HG03378 (cell line): Measurements from ENCODE around the gene COX10.

Experiments
- ATAC-seq: cut with Tn5 transposase; IDR thresholded peaks from one replicate; pipeline ENCODE4 v1.9.1; 2021; ENCODE audit warnings: mild to moderate bottlenecking, moderate library complexity; ENCODE audit not compliant: unreplicated experiment

Gene COX10

GRCh38 chr17:14068542-14069250, 608 bp upstream of the COX10 start:
- peak; percentile 10 for ATAC-seq

- no peak for ATAC-seq
Observed at GRCh38 chr17:14070344-14070984, 1.2 kb downstream of the COX10 start.

GRCh38 chr17:14072881-14073280, 3.6 kb downstream of the COX10 start:
- ATAC-seq: no peak

GRCh38 chr17:14078027-14078426, 8.7 kb downstream of the COX10 start:
- ATAC-seq: no peak

- no peak for ATAC-seq
Observed at GRCh38 chr17:14080847-14081251, 11.5 kb downstream of the COX10 start.

GRCh38 chr17:14082848-14083247, 13.5 kb downstream of the COX10 start:
- ATAC-seq: no peak

- no peak for ATAC-seq
Observed at GRCh38 chr17:14084955-14085354, 15.7 kb downstream of the COX10 start.

- no peak for ATAC-seq
Observed at GRCh38 chr17:14086189-14086588, 16.9 kb downstream of the COX10 start.

- ATAC-seq: no peak
Observed at GRCh38 chr17:14089179-14089578, 19.9 kb downstream of the COX10 start.

GRCh38 chr17:14091367-14091766, 22.1 kb downstream of the COX10 start:
- ATAC-seq: no peak

- ATAC-seq: no peak
Observed at GRCh38 chr17:14092808-14093207, 23.5 kb downstream of the COX10 start.

GRCh38 chr17:14094676-14095601, 25.6 kb downstream of the COX10 start:
- no peak for ATAC-seq

GRCh38 chr17:14095631-14096030, 26.3 kb downstream of the COX10 start:
- ATAC-seq: no peak

GRCh38 chr17:14098246-14098645, 28.9 kb downstream of the COX10 start:
- ATAC-seq: no peak

- ATAC-seq: no peak
Observed at GRCh38 chr17:14101976-14102375, 32.7 kb downstream of the COX10 start.

- ATAC-seq: no peak
Observed at GRCh38 chr17:14103836-14104235, 34.5 kb downstream of the COX10 start.

GRCh38 chr17:14104734-14105133, 35.4 kb downstream of the COX10 start:
- ATAC-seq: no peak

- ATAC-seq: no peak
Observed at GRCh38 chr17:14107889-14108288, 38.6 kb downstream of the COX10 start.

GRCh38 chr17:14112407-14112806, 43.1 kb downstream of the COX10 start:
- ATAC-seq: no peak

GRCh38 chr17:14113137-14113536, 43.8 kb downstream of the COX10 start:
- ATAC-seq: no peak

- ATAC-seq: no peak
Observed at GRCh38 chr17:14116263-14117024, 47.1 kb downstream of the COX10 start.
